Smooth muscle cell (in vitro differentiated cells): ENCODE measurements around the gene ABHD12. TPM values are rescaled to one million over a fixed set of nuclear protein-coding genes. Genes with fewer than 3 reads are reported as not detected.

ENCODE experiments used
- DNase-seq: peaks from one replicate; lab custom pipeline; 2025; ENCODE audit not compliant: unreplicated experiment; lab: John Stamatoyannopoulos, UW
- H2AFZ ChIP-seq: fragments of 200-600 bp; sonication (generic); 2 replicates; pipeline ENCODE4 v1.6.0; 2016; ENCODE audit warnings: antibody characterized with exemption, low read depth, mild to moderate bottlenecking
- H3F3A ChIP-seq: fragments of 200-600 bp; sonication (generic); 2 replicates; pipeline ENCODE4 v1.6.0; 2017; ENCODE audit warnings: antibody characterized with exemption, low read depth
- H3K27ac ChIP-seq: fragments of 200-600 bp; sonication (generic); 2 replicates; pipeline ENCODE4 v1.5.1; 2016; ENCODE audit warnings: low read depth, mild to moderate bottlenecking
- H3K27me3 ChIP-seq: fragments of 200-600 bp; sonication (generic); 2 replicates; pipeline ENCODE4 v1.6.1; 2016; ENCODE audit warnings: low read depth, mild to moderate bottlenecking
- H3K36me3 ChIP-seq: fragments of 200-600 bp; sonication (generic); 2 replicates; pipeline ENCODE4 v1.5.1; 2016; ENCODE audit warnings: low read depth
- H3K4me1 ChIP-seq: fragments of 200-600 bp; sonication (generic); 2 replicates; pipeline ENCODE4 v1.5.1; 2016; ENCODE audit warnings: low read depth
- H3K4me2 ChIP-seq: fragments of 200-600 bp; sonication (generic); 2 replicates; pipeline ENCODE4 v1.6.0; 2016; ENCODE audit warnings: mild to moderate bottlenecking
- H3K4me3 ChIP-seq: fragments of 200-600 bp; sonication (generic); 2 replicates; pipeline ENCODE4 v1.5.1; 2016; ENCODE audit warnings: mild to moderate bottlenecking
- H3K79me2 ChIP-seq: fragments of 200-600 bp; sonication (generic); 2 replicates; pipeline ENCODE4 v1.6.0; 2016; ENCODE audit warnings: low read depth, mild to moderate bottlenecking
- H3K9ac ChIP-seq: fragments of 200-600 bp; sonication (generic); 2 replicates; pipeline ENCODE4 v1.6.0; 2016; ENCODE audit warnings: low read depth
- H3K9me3 ChIP-seq: fragments of 200-600 bp; sonication (generic); replicated peaks from 2 replicates; pipeline ENCODE4 v1.5.1; 2016; ENCODE audit warnings: low read depth
- H4K20me1 ChIP-seq: fragments of 200-600 bp; sonication (generic); 2 replicates; pipeline ENCODE4 v1.6.0; 2016; ENCODE audit warnings: low read depth
- CTCF ChIP-seq: fragments of 200-600 bp; sonication (generic); IDR thresholded peaks from 2 replicates; pipeline ENCODE4 v1.5.1; 2017; ENCODE audit warnings: borderline replicate concordance, mild to moderate bottlenecking, antibody characterized with exemption; ENCODE audit not compliant: insufficient read depth, poor library complexity, severe bottlenecking
- whole genome bisulfite sequencing: methylation state at CpG from one replicate; pipeline ENCODE4 v1.1.7; 2016; ENCODE audit warnings: low lambda C conversion rate; 5-methylcytosine and 5-hydroxymethylcytosine counted together
- polyA plus RNA-seq: library from polyadenylated mRNA; unstranded; fragments of >200 nt; fragmentation: Nextera tagmentation; extraction: Ambion mirVana; gene quantifications from 2 replicates; pipeline ENCODE4 v1.2.1, GENCODE V29; 2016
- total RNA-seq: library from RNA; depleted of rRNA; stranded (reverse); fragments of >200 nt; gene quantifications from 2 replicates; pipeline ENCODE4 v1.2.3, GENCODE V29; 2014

ABHD12 gene
- 18.5 and 18.7 TPM in 2 replicates for total RNA-seq
- 41.8 and 53.9 TPM in 2 replicates for polyA plus RNA-seq

- peak within 1 kb of the TSS; percentile 72 for H3K9ac ChIP-seq
- 1% methylated on average over 74 of the region's 91 CpGs for WGBS
- peaks cover 34% of the 10 kb centered on the region for H3K79me2 ChIP-seq
- H3K4me2 ChIP-seq = peak within 1 kb of the TSS; percentile 100
- peaks cover 8% of the 10 kb centered on the region for H3K4me1 ChIP-seq
- no peaks in the 10 kb centered on the region for H4K20me1 ChIP-seq
- H3K4me3 ChIP-seq = peak within 1 kb of the TSS; percentile 66
- no peaks in the 10 kb centered on the region for H3F3A ChIP-seq
- H2AFZ ChIP-seq = peak within 1 kb of the TSS; percentile 90
- no peaks in the 10 kb centered on the region for H3K9me3 ChIP-seq
- H3K27ac ChIP-seq = peak within 1 kb of the TSS; percentile 82
- no peaks in the 10 kb centered on the region for H3K36me3 ChIP-seq
- no peaks in the 10 kb centered on the region for H3K27me3 ChIP-seq
- TF ChIP-seq CTCF = no peak
- DNase-seq = peak; percentile 88
Measured at GRCh38 chr20:25390538-25391528, at the start of gene ABHD12. Gene ABHD12 (minus strand): TSS chr20:25390835. CDS start chr20:25390703, 132 bp downstream.

GRCh38 chr20:25439328-25439727 lies 48.7 kb upstream of the ABHD12 start:
- no peak for TF ChIP-seq CTCF
- no peak overlapping the region for H3K4me3 ChIP-seq
- WGBS = 97% methylated on average over 3 of the region's 3 CpGs
- no peaks in the 10 kb centered on the region for H3K27me3 ChIP-seq
- DNase-seq = no peak
- H3F3A ChIP-seq = no peaks in the 10 kb centered on the region
- H2AFZ ChIP-seq = no peak overlapping the region
- no peak overlapping the region for H3K9ac ChIP-seq
- H4K20me1 ChIP-seq = no peaks in the 10 kb centered on the region
- H3K9me3 ChIP-seq = no peaks in the 10 kb centered on the region
- H3K4me2 ChIP-seq = no peak overlapping the region
- H3K4me1 ChIP-seq = peaks cover 10% of the 10 kb centered on the region
- H3K27ac ChIP-seq = no peak overlapping the region
- H3K79me2 ChIP-seq = no peaks in the 10 kb centered on the region
- H3K36me3 ChIP-seq = no peaks in the 10 kb centered on the region

- H3K36me3 ChIP-seq = no peaks in the 10 kb centered on the region
- no peaks in the 10 kb centered on the region for H3K79me2 ChIP-seq
- H3K27me3 ChIP-seq = no peaks in the 10 kb centered on the region
- no peaks in the 10 kb centered on the region for H3F3A ChIP-seq
- no peak overlapping the region for H3K4me2 ChIP-seq
- no peaks in the 10 kb centered on the region for H3K9me3 ChIP-seq
- no peak overlapping the region for H3K9ac ChIP-seq
- peaks cover 10% of the 10 kb centered on the region for H3K4me1 ChIP-seq
- WGBS = 37% methylated on average over 4 of the region's 4 CpGs
- H4K20me1 ChIP-seq = no peaks in the 10 kb centered on the region
- DNase-seq = no peak
- H2AFZ ChIP-seq = no peak overlapping the region
- no peak overlapping the region for H3K4me3 ChIP-seq
- TF ChIP-seq CTCF = no peak
- H3K27ac ChIP-seq = peak overlapping the region; percentile 57
Measured at GRCh38 chr20:25437153-25437581, 46.5 kb upstream of the ABHD12 start.
